Measurements from ENCODE around the gene CLDN5. TPM values are rescaled to one million over a fixed set of nuclear protein-coding genes. Genes with fewer than 3 reads are reported as not detected.

The CLDN5 gene
- total and polyA plus RNA-seq, 2 of the 8 experiments (the other 6 are each of a cell fraction or from before 2014, with no cell fraction given), result 1.2 to 1.6 TPM

DNA sequence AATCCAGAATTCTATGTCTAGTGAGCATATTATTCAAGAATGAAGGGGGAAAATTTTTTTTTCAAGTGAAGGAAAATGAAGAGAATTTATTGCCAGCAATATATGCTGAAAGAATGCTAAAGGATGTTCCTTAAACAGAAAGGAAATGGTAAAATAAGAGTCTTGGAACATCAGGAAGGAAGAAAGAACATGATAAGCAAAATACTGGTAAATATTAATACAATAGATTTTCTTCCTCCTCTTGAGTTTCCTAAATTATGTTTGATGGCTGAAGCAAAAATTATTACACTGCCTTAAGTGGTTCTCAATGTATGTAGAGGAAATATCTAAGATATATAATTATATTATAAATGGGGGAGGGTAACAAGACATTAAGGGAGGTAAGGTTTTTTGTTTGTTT is 9.6 kb upstream of the CLDN5 start:
- no peaks in the 10 kb centered on the region for H4K20me1 ChIP-seq (replicated peaks in 1 of 2; ENCODE audit: control insufficient read depth in 1 of 2, insufficient read depth in 2 of 2, low read length in 2 of 2)
- H3K4me3 ChIP-seq (ENCODE audit: extremely low read depth in 1 of 4, insufficient read depth in 2 of 4, low read depth in 3 of 4, low read length in 4 of 4), result no peak overlapping the region
- H2BK120ac ChIP-seq (replicated peaks; ENCODE audit: low read depth, low read length), result no peak overlapping the region
- H2BK15ac ChIP-seq (ENCODE audit: low read length), result no peak overlapping the region
- H3K36me3 ChIP-seq (ENCODE audit: control insufficient read depth in 2 of 4, insufficient read depth in 4 of 4, low read length in 3 of 4), result no peaks in the 10 kb centered on the region
- no peak overlapping the region for H2BK20ac ChIP-seq (ENCODE audit: low read length)
- H3K79me2 ChIP-seq (ENCODE audit: control insufficient read depth in 1 of 2, insufficient read depth in 2 of 2, low read length in 2 of 2), result no peaks in the 10 kb centered on the region
- no peak overlapping the region for H2AFZ ChIP-seq (ENCODE audit: low read length)
- no peak for FAIRE-seq
- no peak overlapping the region for H3K56ac ChIP-seq (replicated peaks; ENCODE audit: insufficient read length, low read depth, low read length)
- POLR2A ChIA-PET (ENCODE audit: partially characterized antibody), result no interaction called here
- H3K4me2 ChIP-seq (ENCODE audit: insufficient read depth in 1 of 2, low read depth in 2 of 2, low read length in 2 of 2), result no peak overlapping the region
- H3K9ac ChIP-seq (replicated peaks in 1 of 4; ENCODE audit: extremely low read depth in 1 of 4, low read depth in 3 of 4, low read length in 3 of 4), result no peak overlapping the region
- H4K8ac ChIP-seq (ENCODE audit: extremely low read depth, insufficient read depth, low read length), result no peak overlapping the region
- CTCF ChIA-PET (ENCODE audit: partially characterized antibody), result interaction anchor here (1.1 kb wide), 2 partner anchors 12 to 96 kb away, joined by 4 to 5 read pairs; no protein-coding TSS in a partner anchor
- H2BK12ac ChIP-seq (ENCODE audit: low read depth, low read length), result no peak overlapping the region
- H3K4me1 ChIP-seq (replicated peaks in 1 of 4; ENCODE audit: control insufficient read depth in 3 of 4, insufficient read depth in 4 of 4, low read length in 3 of 4), result no peaks in the 10 kb centered on the region; a peak in 1 of 7 replicates
- no peaks in the 10 kb centered on the region for H3K27me3 ChIP-seq (replicated peaks in 1 of 4; ENCODE audit: control insufficient read depth in 3 of 4, extremely low read depth in 1 of 4, insufficient read depth in 3 of 4, low read length in 3 of 4)
- H3K18ac ChIP-seq (ENCODE audit: extremely low read depth, low read length), result no peak overlapping the region
- H2AK5ac ChIP-seq (ENCODE audit: low read depth, low read length), result no peak overlapping the region
- H4K5ac ChIP-seq (ENCODE audit: insufficient read length, low read depth, low read length), result no peak overlapping the region
- no peak overlapping the region for H3K27ac ChIP-seq (ENCODE audit: low read depth, low read length)
- H3K14ac ChIP-seq (ENCODE audit: insufficient read length), result no peak overlapping the region
- no peaks in the 10 kb centered on the region for H3K23me2 ChIP-seq (ENCODE audit: low read depth, low read length)
- no peak overlapping the region for H2BK5ac ChIP-seq (ENCODE audit: low read depth, low read length)
- DNase-seq (ENCODE audit: low read depth in 1 of 2, low spot score in 2 of 2), result no peak
- H3K79me1 ChIP-seq (ENCODE audit: low read depth, low read length), result no peaks in the 10 kb centered on the region
- H4K91ac ChIP-seq (replicated peaks; ENCODE audit: insufficient read length, low read length), result no peak overlapping the region
- H3K23ac ChIP-seq (ENCODE audit: insufficient read length), result no peak overlapping the region
- H3K4ac ChIP-seq (replicated peaks; ENCODE audit: insufficient read length, low read depth, low read length), result no peak overlapping the region
- no peaks in the 10 kb centered on the region for H3K9me3 ChIP-seq (ENCODE audit: insufficient read depth in 2 of 2, low read depth in 1 of 2, low read length in 1 of 2)
- TF ChIP-seq HDAC6 (IDR thresholded peaks at IDR 0.05; ENCODE audit: low read depth, low read length) (no peak), ZNF274 (IDR thresholded peaks at IDR 0.05; ENCODE audit: borderline replicate concordance, extremely low read depth, low read length) (no peak), SIRT6 (IDR thresholded peaks at IDR 0.05; ENCODE audit: low read length) (no peak), PHF8 (conservative IDR thresholded peaks at IDR 0.05; ENCODE audit: low read depth, low read length) (no peak), RNF2 (IDR thresholded peaks at IDR 0.05; ENCODE audit: borderline replicate concordance, low read depth, low read length, missing control alignments, poor library complexity, severe bottlenecking) (no peak), JUND (IDR thresholded peaks at IDR 0.05; ENCODE audit: low read length) (no peak), KDM5A (IDR thresholded peaks at IDR 0.05; ENCODE audit: low read length) (no peak), BCL11A (IDR thresholded peaks at IDR 0.05; ENCODE audit: low read depth in 2 of 2, low read length in 2 of 2) (no peak), FOSL1 (IDR thresholded peaks at IDR 0.05; ENCODE audit: insufficient read depth, low read depth, low read length) (no peak), SP1 (IDR thresholded peaks at IDR 0.05; ENCODE audit: low read depth, low read length) (no peak), RXRA (IDR thresholded peaks at IDR 0.05; ENCODE audit: insufficient read depth, low read depth, low read length) (no peak), NRF1 (IDR thresholded peaks at IDR 0.05; ENCODE audit: low read depth, low read length) (no peak)
- TF ChIP-seq, protein P1, sequence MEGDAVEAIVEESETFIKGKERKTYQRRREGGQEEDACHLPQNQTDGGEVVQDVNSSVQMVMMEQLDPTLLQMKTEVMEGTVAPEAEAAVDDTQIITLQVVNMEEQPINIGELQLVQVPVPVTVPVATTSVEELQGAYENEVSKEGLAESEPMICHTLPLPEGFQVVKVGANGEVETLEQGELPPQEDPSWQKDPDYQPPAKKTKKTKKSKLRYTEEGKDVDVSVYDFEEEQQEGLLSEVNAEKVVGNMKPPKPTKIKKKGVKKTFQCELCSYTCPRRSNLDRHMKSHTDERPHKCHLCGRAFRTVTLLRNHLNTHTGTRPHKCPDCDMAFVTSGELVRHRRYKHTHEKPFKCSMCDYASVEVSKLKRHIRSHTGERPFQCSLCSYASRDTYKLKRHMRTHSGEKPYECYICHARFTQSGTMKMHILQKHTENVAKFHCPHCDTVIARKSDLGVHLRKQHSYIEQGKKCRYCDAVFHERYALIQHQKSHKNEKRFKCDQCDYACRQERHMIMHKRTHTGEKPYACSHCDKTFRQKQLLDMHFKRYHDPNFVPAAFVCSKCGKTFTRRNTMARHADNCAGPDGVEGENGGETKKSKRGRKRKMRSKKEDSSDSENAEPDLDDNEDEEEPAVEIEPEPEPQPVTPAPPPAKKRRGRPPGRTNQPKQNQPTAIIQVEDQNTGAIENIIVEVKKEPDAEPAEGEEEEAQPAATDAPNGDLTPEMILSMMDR (IDR thresholded peaks at IDR 0.05; ENCODE audit: control extremely low read depth in 1 of 3, insufficient read depth in 1 of 3, low read depth in 1 of 3, low read length in 3 of 3), result no peak

Data from H1 (cell line).